Glomerular visceral epithelial cell (primary cell): ENCODE measurements around the gene ZACN.
"Not testable (repeated sequence)": the region's sequence is repeated elsewhere in the genome, so short reads cannot be mapped to it uniquely, and the experiment has no call there.

Experiments used
- DNase-seq: peaks from one replicate; pipeline ENCODE4 v3.0.0-alpha.2; 2016; ENCODE audit errors: extremely low spot score

The ZACN gene

DNA sequence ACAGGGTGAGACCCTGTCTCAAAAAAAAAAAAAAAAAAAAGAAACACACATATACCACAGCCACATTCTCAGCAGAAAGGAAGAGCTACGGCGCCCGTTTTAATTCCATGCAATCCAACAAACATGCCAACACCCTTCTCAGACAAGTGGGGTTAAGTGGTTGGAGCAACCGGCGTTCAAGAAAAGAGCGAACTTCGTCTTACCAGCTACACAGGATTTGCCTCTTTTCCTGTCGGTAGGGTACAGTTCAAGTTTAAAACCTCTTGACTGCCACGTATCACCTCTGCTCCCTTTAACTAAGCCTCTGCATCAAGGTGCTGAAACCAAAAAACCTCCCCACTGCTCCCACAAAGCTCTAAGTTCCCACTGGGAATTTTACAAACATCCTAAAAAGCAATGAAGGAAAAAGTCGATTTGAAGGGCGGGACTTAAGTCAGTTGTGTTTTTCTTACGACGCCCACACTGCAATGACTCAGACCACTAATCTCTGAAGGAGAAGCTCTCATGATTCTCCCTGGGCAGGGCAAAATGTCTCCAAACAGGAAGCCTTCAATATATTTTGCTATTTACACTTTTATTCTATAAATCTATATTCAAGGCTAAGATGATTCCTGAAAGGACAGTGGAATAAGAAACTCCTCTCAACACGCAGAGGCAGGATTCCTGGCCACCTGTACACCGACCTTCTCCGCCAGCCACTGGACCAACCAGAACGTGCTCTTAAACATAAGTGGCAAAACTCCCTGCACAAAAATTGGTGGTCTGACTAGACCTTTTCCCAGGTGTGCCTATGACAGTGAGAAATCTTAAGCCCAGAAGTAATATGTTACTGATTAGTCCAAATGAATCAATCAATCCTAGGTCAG lies 25.5 kb upstream of the ZACN start:
- peak; percentile 60 for DNase-seq

DNA sequence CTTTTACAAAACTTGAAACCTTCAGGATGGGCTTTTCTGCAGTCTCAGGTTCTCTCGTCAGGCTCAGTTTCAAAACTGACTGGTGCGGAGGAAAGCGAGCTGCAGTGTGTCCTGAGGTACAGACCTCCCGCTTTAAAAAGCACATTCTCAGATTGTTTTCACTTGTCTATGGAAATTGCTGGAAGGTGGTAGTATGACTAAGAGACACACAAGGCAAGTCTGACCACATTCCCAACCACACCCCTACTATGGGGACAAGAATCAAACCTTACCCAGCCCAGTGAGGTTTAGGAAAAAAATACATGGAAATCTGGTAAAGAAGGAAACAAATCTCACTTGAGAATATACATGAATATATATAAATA lies 24.9 kb upstream of the ZACN start:
- peak; percentile 47 for DNase-seq

DNA sequence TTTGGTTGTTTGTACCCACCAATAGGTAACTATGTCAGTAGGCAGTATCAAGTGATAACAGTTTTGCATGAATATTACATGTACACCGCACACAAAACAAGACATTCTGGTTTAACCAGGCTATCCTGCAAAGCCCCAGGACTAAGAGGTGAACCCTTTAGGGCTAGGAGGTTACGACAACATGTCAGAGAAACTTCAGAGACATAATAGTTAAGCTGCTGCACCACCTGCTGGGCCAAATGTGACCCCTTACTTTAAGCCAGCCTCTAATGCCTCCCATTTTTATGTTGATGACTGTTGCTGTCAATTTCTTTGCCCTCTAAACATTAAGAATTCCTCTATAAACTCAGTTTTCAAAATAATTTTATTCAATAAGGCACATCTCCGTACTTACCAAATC lies 22.1 kb upstream of the ZACN start:
- no peak for DNase-seq

DNA sequence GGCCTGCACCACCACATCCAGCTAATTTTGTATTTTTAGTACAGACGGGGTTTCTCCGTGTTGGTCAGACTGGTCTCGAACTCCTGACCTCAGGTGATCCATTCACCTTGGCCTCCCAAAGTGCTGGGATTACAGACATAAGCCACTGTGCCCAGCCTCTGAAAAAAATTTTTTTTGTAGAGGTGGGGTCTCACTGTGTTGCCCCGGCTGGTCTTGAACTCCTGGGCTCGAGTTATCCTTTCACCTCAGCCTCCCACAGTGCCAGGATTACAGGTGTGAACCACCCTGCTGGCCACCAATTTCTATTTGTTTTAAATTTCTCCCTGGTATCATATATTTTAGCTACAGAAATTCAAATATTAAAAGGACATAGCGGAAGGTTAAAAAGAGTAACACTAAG lies 20.7 kb upstream of the ZACN start:
- not testable (repeated sequence) for DNase-seq

- DNase-seq, result no peak
These were observed 15.0 kb upstream of the ZACN start for GRCh38 chr17:76063875-76064546.

DNA sequence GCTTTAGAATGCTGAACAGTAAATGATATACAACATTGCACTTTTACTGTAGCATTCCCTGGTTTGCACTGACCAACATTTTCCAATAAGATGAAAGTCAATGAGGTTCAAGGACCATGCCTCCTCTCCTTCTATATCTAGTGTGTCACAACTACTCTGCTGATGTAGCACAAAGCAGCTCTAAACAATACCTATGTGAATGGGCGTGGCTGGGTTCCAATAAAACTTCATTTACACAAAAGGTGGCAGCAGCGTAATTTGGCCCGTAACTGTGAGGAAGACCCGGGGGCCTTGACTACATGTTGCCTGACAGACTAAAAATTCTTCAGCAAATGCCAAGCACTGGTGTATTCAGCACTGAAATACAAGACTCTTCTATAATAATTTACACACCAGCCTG lies 13.2 kb upstream of the ZACN start:
- DNase-seq, result no peak

DNA sequence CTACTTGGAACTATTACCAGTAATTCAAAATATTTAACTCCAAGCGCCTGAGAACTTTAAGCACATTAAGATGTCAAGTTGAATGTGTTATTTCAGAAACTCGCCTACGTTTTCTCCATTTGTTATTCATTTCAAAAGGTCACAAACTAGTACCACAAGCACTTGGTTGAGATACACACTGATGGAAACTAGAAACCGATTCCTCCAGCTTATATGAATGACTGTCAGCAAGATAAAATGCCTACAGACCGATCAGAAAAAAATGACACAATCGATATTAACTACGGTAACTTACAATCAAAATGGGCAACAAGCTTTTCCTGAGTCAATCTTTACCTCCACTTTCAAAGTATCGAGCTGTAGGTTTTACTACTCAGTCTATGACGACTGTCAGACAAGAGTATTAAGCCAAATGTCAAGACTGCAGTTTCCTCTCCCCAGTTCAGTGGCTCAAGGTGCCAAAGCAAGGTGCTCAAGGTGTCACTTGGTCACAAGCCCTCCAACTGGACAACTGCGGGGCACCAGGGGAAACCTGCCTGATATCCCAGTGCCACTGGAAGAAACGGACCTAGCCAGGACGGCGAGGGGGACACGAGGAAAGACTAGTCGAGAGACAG lies 7.3 kb upstream of the ZACN start:
- no peak for DNase-seq

DNA sequence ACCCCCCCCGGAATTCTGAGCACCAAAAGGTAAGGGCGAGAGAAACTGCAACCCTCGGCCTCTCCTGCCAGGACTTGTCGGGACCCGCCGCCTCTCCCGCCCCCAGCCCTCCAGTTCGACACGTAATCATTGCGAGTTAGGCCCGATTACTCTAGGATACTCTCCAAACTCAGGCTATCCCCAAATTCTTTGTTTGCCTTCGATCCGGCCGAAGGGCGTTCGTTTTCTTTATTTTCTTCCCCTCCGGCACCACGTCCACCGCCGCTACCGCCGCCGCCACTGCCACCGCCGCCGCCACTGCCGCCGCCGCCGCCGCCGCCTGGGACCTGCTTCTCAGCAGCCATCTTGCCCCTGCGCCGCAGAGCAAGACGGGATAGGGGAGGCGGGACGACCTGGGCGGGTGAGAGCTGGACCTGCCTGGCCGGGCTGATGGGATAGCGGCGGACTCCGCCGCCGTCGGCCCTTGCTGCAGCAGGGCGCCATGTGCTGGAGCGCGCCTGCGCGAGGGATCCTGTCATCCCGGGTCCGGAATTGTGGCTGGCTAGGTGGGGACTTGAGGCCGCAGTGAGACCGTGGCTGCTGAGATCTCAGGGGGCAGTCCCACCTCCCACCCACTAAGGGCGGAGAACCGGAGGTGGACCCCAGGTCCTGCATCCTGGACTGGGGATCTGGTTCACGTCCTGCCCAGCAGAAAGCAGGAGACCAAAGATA lies 6.7 kb upstream of the ZACN start, which contains the start of gene SRP68:
SRP68 (minus strand) TSS at position 370 of the 711 bp plus-strand sequence; CDS start at position 344, 26 bp downstream.
- peak; percentile 92 for DNase-seq

DNA sequence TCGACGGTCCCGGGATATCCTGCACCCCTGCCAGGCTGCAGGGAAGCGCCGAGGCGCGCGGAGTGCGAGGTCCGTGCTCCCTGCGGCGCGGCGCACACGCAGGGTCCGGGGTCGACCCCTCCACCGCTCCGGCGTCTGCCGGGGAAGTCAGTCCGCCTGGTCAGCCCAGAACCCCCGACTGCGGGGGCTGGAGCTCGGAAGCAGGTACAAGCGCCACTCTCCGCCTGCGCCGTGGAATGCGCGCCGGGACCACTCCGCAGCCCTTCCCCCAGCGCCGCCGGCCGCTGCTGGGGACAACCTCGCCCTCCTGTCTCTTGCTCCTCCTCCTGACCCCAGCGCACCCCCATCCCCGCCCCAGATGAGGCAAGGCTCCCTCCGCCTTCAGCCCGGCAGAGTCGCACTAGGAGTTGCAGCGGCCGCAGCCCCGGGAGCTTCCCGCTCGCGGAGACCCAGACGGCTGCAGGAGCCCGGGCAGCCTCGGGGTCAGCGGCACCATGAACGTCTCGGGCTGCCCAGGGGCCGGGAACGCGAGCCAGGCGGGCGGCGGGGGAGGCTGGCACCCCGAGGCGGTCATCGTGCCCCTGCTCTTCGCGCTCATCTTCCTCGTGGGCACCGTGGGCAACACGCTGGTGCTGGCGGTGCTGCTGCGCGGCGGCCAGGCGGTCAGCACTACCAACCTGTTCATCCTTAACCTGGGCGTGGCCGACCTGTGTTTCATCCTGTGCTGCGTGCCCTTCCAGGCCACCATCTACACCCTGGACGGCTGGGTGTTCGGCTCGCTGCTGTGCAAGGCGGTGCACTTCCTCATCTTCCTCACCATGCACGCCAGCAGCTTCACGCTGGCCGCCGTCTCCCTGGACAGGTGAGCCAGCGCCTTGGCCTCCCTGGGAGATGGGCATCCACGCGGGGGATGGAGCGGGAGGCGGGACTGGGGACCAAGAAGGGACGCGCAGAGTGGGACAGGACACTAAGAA lies 4.3 kb upstream of the ZACN start, which contains the start of gene GALR2:
GALR2 (plus strand) TSS at position 392 of the 974 bp plus-strand sequence; CDS start at position 495, 103 bp downstream.
- no peak for DNase-seq

- DNase-seq, result no peak
These were observed 3.4 kb upstream of the ZACN start for GRCh38 chr17:76075364-76076145.

DNA sequence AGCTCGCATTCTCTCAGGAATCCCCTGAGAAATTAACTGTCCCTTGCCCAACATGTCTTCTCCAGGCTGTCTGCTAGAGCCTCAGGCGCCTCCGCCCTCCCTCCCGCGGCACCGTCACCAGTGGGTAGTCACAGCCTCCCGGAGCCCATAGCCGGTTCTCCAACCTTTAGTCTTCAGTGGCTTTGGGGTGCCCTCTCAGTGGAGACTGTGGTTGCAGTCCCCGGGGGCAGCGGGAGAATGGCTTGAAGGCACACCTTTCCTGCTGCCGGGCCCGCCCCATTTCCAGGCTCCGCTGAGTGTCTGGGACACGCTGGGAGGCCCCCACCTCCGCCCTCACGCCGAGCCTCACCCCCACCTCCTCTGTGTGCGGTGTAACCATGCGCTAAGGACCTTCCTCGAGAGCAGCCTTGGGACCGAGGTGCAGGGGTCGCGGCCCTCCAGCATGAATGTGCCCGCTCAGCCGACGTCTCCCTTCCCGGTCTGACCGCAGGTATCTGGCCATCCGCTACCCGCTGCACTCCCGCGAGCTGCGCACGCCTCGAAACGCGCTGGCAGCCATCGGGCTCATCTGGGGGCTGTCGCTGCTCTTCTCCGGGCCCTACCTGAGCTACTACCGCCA lies 2.7 kb upstream of the ZACN start:
- no peak for DNase-seq

DNA sequence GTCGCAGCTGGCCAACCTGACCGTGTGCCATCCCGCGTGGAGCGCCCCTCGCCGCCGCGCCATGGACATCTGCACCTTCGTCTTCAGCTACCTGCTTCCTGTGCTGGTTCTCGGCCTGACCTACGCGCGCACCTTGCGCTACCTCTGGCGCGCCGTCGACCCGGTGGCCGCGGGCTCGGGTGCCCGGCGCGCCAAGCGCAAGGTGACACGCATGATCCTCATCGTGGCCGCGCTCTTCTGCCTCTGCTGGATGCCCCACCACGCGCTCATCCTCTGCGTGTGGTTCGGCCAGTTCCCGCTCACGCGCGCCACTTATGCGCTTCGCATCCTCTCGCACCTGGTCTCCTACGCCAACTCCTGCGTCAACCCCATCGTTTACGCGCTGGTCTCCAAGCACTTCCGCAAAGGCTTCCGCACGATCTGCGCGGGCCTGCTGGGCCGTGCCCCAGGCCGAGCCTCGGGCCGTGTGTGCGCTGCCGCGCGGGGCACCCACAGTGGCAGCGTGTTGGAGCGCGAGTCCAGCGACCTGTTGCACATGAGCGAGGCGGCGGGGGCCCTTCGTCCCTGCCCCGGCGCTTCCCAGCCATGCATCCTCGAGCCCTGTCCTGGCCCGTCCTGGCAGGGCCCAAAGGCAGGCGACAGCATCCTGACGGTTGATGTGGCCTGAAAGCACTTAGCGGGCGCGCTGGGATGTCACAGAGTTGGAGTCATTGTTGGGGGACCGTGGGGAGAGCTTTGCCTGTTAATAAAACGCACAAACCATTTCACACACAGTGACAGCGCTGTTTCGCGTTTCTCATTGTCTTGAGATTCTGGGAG lies 2.0 kb upstream of the ZACN start:
- DNase-seq, result no peak

GRCh38 chr17:76077584-76078110 lies 1.3 kb upstream of the ZACN start:
- DNase-seq, result no peak

DNA sequence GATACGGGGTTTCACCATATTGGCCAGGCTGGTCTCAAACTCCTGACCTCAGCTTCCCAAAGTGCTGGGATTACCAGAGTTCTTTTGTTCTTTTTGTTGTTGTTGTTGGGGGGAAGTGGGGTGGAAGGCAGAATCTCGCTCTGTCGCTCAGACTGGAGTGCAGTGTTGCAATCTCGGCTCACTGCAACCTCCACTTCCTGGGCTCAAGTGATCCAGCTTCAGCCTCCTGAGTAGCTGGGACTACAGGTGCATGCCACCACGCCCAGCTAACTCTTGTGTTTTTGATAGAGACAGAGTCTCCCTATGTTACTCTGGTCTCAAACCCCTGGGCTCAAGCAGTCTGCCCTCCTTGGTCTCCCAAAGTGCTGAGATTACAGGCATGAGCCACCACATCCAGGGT lies 612 bp upstream of the ZACN start:
- DNase-seq, result not testable (repeated sequence)

GRCh38 chr17:76079535-76079955 lies 563 bp downstream of the ZACN start:
- no peak for DNase-seq

DNA sequence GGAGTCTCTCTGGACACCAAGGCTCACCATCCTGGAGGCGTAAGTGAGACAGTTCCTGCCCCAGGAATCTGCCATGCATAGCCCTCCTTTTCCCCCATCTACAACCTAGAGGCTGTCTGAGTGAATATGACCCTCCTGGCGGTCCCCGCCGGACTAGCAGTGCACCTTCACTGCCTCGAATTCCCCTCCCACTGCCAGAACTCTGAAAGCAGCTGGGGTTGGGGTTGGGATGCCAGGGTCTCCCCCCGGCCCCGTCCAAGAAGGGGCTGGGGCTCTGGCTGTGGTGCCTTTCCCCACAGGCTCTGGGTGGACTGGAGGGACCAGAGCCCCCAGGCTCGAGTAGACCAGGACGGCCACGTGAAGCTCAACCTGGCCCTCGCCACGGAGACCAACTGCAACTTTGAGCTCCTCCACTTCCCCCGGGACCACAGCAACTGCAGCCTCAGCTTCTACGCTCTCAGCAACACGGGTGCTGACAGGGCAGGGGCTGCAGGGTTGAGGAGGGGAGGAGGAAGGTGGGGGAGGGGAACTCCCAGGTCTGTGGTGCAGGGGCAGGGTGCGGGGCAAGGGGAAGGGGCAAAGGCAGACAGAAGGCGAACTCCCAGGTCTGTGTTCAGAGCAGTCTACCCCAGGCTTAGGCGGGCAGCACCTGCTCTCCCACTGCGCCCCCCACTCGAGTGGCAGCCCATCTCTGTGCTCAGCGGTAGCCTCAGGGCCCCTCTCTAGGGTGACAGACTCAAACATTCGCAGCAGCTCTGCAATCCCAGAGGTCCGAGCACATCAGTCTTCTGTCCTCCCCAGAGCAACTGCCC lies 1.2 kb downstream of the ZACN start:
- peak; percentile 38 for DNase-seq

- no peak for DNase-seq
These were observed 1.8 kb downstream of the ZACN start for GRCh38 chr17:76080768-76081287.
